K562 treated with DMSO at 1 percent for 4 hours (cell line): Measurements from ENCODE around the gene SNX4. TPM values are rescaled to one million over a fixed set of nuclear protein-coding genes. Genes with fewer than 3 reads are reported as not detected.

Experiments used
- total RNA-seq: library from RNA; unstranded; fragments of 300-600 nt; gene quantifications from 2 replicates; pipeline ENCODE4 v1.2.3, GENCODE V29; 2022; ENCODE audit not compliant: insufficient read depth

The SNX4 gene
- total RNA-seq = 21.4 and 22.8 TPM in 2 replicates

DNA sequence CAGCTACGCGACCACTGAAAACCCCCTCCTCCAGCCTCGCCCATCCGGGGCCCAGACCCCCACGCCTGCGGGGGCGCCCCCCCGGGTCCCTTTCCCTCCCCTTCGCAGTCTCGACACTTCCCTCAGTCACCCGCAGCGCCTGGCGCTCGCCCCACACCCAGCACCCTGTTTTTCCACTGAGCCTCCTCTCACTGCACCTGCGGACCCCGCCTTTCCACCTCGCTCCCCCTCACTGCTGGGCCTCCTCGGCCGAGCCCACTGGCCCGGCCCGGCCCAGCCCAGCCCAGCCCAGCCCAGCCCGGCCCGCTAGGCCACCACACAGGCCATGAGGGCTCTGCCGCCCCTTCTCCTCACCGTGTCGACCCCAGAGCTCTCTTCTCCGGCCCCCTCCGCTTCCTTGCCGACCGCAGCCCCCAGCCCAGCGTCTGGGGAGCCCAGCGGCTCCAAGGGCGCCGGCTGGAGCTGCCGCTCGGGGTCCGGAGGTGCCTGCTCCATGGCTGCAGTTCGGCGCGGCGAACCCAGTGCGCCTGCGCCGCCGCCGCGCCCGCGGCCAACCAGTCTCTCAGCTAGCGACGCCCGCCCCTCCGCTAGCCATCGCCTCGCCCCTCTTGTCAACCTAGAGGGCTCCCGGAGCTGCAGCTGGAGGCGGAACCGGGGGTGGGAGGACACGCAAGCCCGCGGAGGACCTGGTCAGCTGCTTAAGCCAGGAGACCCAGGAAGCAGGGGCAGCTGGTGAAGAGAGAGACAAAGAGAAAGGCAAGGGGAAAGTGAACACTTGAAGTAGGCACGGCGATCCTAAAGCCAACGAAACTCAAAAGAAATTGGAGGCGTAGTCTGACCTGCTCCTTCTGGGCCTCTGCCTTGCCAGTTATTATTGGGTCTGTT is at the start of gene SNX4:
Gene SNX4, minus strand, starts transcription at position 525 of the 885 bp plus-strand sequence. Its CDS starts 30 bp downstream, at position 495.

Other genes starting within 250 kb of the SNX4 start
- gene ZNF148, start 144.9 kb downstream of the SNX4 start, total RNA-seq = 3.2 and 3.5 TPM in 2 replicates
- 3.9 and 4.0 TPM in 2 replicates for gene OSBPL11, start 75.3 kb upstream of the SNX4 start, total RNA-seq